Neural cell (in vitro differentiated cells): ENCODE measurements around the gene JMJD1C. TPM values are rescaled to one million over a fixed set of nuclear protein-coding genes. Genes with fewer than 3 reads are reported as not detected.

Source experiments
- H2AFZ ChIP-seq: fragments of 200-600, 300-800 bp; sonication (generic), shearing (Covaris generic); 2 replicates; pipeline ENCODE4 v1.6.0; 2014; ENCODE audit warnings: low read depth, mild to moderate bottlenecking, antibody characterized with exemption, low read length, moderate library complexity
- H3F3A ChIP-seq: fragments of 200-600 bp; shearing (Covaris generic); 2 replicates; pipeline ENCODE4 v1.6.1; 2016; ENCODE audit warnings: mild to moderate bottlenecking, moderate library complexity, mixed read lengths, antibody characterized with exemption, low read length; ENCODE audit not compliant: insufficient read depth, poor library complexity, severe bottlenecking
- H3K27ac ChIP-seq: fragments of 200-600, 300-800 bp; sonication (generic), shearing (Covaris generic); 2 replicates; pipeline ENCODE4 v1.5.1; 2014; ENCODE audit warnings: mild to moderate bottlenecking, low read length, moderate library complexity
- H3K27me3 ChIP-seq: fragments of 300-800, 200-600 bp; sonication (generic), shearing (Covaris generic); 2 replicates; pipeline ENCODE4 v1.6.0; 2014; ENCODE audit warnings: mild to moderate bottlenecking, low read depth, low read length, moderate library complexity; ENCODE audit not compliant: insufficient read depth
- H3K36me3 ChIP-seq: fragments of 300-800, 200-600 bp; sonication (generic), shearing (Covaris generic); 2 replicates; pipeline ENCODE4 v1.5.1; 2014; ENCODE audit warnings: mild to moderate bottlenecking, antibody characterized with exemption, low read length, moderate library complexity; ENCODE audit not compliant: insufficient read depth
- H3K4me2 ChIP-seq: fragments of 300-800, 200-600 bp; sonication (generic), shearing (Covaris generic); 2 replicates; pipeline ENCODE4 v1.6.0; 2014; ENCODE audit warnings: mild to moderate bottlenecking, low read length
- H3K4me3 ChIP-seq: fragments of 300-800, 200-600 bp; sonication (generic), shearing (Covaris generic); 2 replicates; pipeline ENCODE4 v1.5.1; 2014; ENCODE audit warnings: mild to moderate bottlenecking, low read length, moderate library complexity
- H3K79me2 ChIP-seq: fragments of 200-600 bp; shearing (Covaris generic); replicated peaks from 2 replicates; pipeline ENCODE4 v1.6.0; 2014; ENCODE audit warnings: mild to moderate bottlenecking, low read length, moderate library complexity; ENCODE audit not compliant: insufficient read depth
- H3K9ac ChIP-seq: fragments of 300-800, 200-600 bp; sonication (generic), shearing (Covaris generic); 2 replicates; pipeline ENCODE4 v1.6.1; 2016; ENCODE audit warnings: mild to moderate bottlenecking, low read length, mixed read lengths
- H3K9me2 ChIP-seq: fragments of 200-600 bp; shearing (Covaris generic); 2 replicates; pipeline ENCODE4 v1.6.1; 2016; ENCODE audit warnings: mild to moderate bottlenecking, low read length, mixed read lengths; ENCODE audit not compliant: insufficient read depth
- H3K9me3 ChIP-seq: fragments of 200-600, 300-800 bp; sonication (generic), shearing (Covaris generic); 2 replicates; pipeline ENCODE4 v1.6.1; 2016; ENCODE audit warnings: mild to moderate bottlenecking, mixed run types, low read length, moderate library complexity, mixed read lengths
- H4K20me1 ChIP-seq: fragments of 200-600 bp; shearing (Covaris generic); 2 replicates; pipeline ENCODE4 v1.6.1; 2016; ENCODE audit warnings: mild to moderate bottlenecking, mixed run types; ENCODE audit not compliant: insufficient read depth
- CTCF ChIP-seq: fragments of 450-650 bp; IDR thresholded peaks from 2 replicates; pipeline ENCODE4 v1.5.1; 2014; ENCODE audit warnings: antibody characterized with exemption, mild to moderate bottlenecking, moderate library complexity; ENCODE audit not compliant: poor library complexity, severe bottlenecking
- EP300 ChIP-seq: fragments of 450-650 bp; conservative IDR thresholded peaks from 2 replicates; pipeline ENCODE4 v1.6.1; 2014; ENCODE audit warnings: antibody characterized with exemption, mild to moderate bottlenecking, moderate library complexity; ENCODE audit not compliant: poor library complexity, severe bottlenecking
- EZH2 ChIP-seq: fragments of 200-600, 300-800 bp; shearing (Covaris generic), sonication (generic); IDR thresholded peaks from 2 replicates; pipeline ENCODE4 v1.6.1; 2014; ENCODE audit warnings: antibody characterized with exemption, low read length, borderline replicate concordance, mild to moderate bottlenecking; ENCODE audit not compliant: insufficient read depth, poor library complexity, severe bottlenecking
- MXI1 ChIP-seq: fragments of 450-650 bp; conservative IDR thresholded peaks from 2 replicates; pipeline ENCODE4 v1.6.1; 2014; ENCODE audit warnings: antibody characterized with exemption, mild to moderate bottlenecking; ENCODE audit not compliant: poor library complexity, severe bottlenecking
- POLR2AphosphoS5 ChIP-seq: IDR thresholded peaks from 2 replicates; pipeline ENCODE4 v1.6.1; 2012
- RAD21 ChIP-seq: fragments of 450-650 bp; conservative IDR thresholded peaks from 2 replicates; pipeline ENCODE4 v1.6.1; 2014; ENCODE audit warnings: antibody characterized with exemption, mild to moderate bottlenecking, moderate library complexity
- REST ChIP-seq: IDR thresholded peaks from 2 replicates; pipeline ENCODE4 v1.6.1; 2012; ENCODE audit warnings: borderline replicate concordance
- SMC3 ChIP-seq: fragments of 450-650 bp; conservative IDR thresholded peaks from 2 replicates; pipeline ENCODE4 v1.6.1; 2014; ENCODE audit warnings: antibody characterized with exemption, mild to moderate bottlenecking, moderate library complexity; ENCODE audit not compliant: poor library complexity
- TAF1 ChIP-seq: IDR thresholded peaks from 2 replicates; pipeline ENCODE4 v1.6.1; 2012; ENCODE audit warnings: low read depth
- polyA plus RNA-seq: library from polyadenylated mRNA; depleted of rRNA; stranded (reverse); fragments of >200 nt; gene quantifications from 2 replicates; pipeline ENCODE4 v1.2.3, GENCODE V29; 2014

The JMJD1C gene
- polyA plus RNA-seq, 1 donor from 2014 or later, result 108 TPM

- no peak overlapping the region for H3K4me2 ChIP-seq
- no peak overlapping the region for H3K27ac ChIP-seq
- no peak overlapping the region for H3K4me3 ChIP-seq
- H3K9me2 ChIP-seq, result no peaks in the 10 kb centered on the region
- no peaks in the 10 kb centered on the region for H3K9me3 ChIP-seq
- peaks cover 15% of the 10 kb centered on the region for H3K79me2 ChIP-seq
- no peaks in the 10 kb centered on the region for H3K36me3 ChIP-seq
- H3K27me3 ChIP-seq, result no peaks in the 10 kb centered on the region
- H2AFZ ChIP-seq, result no peak overlapping the region
- TF ChIP-seq POLR2AphosphoS5 (no peak), REST (no peak), TAF1 (no peak), EP300 (no peak), SMC3 (no peak), CTCF (no peak)
- H3F3A ChIP-seq, result no peaks in the 10 kb centered on the region
- H3K9ac ChIP-seq, result no peak overlapping the region
- H4K20me1 ChIP-seq, result no peaks in the 10 kb centered on the region
These were observed 112.8 kb downstream of the JMJD1C start for GRCh38 chr10:63352976-63353375.

- no peaks in the 10 kb centered on the region for H3K9me2 ChIP-seq
- H3K9ac ChIP-seq, result no peak overlapping the region
- no peak overlapping the region for H3K4me3 ChIP-seq
- no peak overlapping the region for H3K4me2 ChIP-seq
- no peak overlapping the region for H2AFZ ChIP-seq
- TF ChIP-seq RAD21, result no peak
- TF ChIP-seq CTCF, result no peak
- TF ChIP-seq MXI1, result no peak
- TF ChIP-seq POLR2AphosphoS5, result no peak
- no peak for TF ChIP-seq TAF1
- TF ChIP-seq EP300, result no peak
- no peak for TF ChIP-seq EZH2
- no peak for TF ChIP-seq REST
- no peak for TF ChIP-seq SMC3
- H3K9me3 ChIP-seq, result no peaks in the 10 kb centered on the region
- H3K79me2 ChIP-seq, result peaks cover 19% of the 10 kb centered on the region
- no peak overlapping the region for H3K27ac ChIP-seq
- no peaks in the 10 kb centered on the region for H3K27me3 ChIP-seq
- no peaks in the 10 kb centered on the region for H3K36me3 ChIP-seq
- no peaks in the 10 kb centered on the region for H4K20me1 ChIP-seq
- H3F3A ChIP-seq, result no peaks in the 10 kb centered on the region
These were observed 117.4 kb downstream of the JMJD1C start for GRCh38 chr10:63348245-63348850.
